Iris pigment epithelial cell (primary cell): Measurements from ENCODE around the gene WHRN.

ENCODE experiments used
- DNase-seq: peaks from one replicate; pipeline ENCODE4 v3.0.0-alpha.2; 2011; ENCODE audit warnings: low read depth

Gene WHRN

GRCh38 chr9:114421147-114421546 lies 84.1 kb downstream of the WHRN start:
- DNase-seq, result no peak

- DNase-seq, result no peak
Measured at GRCh38 chr9:114419796-114420195, 85.5 kb downstream of the WHRN start.

GRCh38 chr9:114418053-114418452 lies 87.2 kb downstream of the WHRN start:
- no peak for DNase-seq

DNA sequence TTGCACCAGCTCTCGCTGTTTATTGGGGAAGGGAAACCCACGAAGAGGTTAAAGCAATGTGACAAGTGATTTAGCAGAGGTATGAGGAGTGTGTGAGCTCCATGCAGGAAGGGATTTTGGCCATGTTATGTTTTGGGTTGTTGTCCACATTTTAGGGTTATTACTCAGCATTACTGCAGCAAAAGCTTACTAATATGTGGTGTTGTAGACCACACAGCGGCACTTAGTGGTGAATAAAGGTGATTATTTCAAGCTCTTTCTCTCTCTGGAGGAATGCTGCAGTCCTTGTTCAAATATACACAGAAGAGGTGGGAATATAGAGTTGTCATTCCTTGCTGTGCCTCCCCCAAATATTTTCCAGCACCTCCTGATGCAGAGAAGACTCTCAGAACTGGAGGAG lies 87.8 kb downstream of the WHRN start:
- peak; percentile 67 for DNase-seq

- DNase-seq, result no peak
Measured at GRCh38 chr9:114416906-114417305, 88.4 kb downstream of the WHRN start.

DNA sequence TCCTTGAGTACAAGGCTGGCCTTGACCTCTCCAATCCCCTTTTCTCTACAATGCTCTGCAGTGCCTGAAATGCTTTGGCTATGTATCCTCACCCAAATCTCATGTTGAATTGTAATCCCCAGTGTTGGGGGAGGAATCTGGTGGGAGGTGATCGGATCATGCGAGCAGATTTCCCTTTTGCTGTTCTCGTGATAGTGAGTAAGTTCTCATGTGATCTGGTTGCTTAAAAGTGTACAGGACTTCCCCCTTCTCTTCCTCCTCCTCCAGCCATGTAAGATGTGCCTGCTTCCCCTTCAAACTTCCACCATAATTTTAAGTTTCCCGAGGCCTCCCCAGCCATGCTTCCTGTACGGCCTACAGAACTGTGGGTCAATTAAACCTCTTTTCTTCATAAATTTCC lies 89.0 kb downstream of the WHRN start:
- no peak for DNase-seq

- DNase-seq, result no peak
Measured at GRCh38 chr9:114414346-114414745, 90.9 kb downstream of the WHRN start.

DNA sequence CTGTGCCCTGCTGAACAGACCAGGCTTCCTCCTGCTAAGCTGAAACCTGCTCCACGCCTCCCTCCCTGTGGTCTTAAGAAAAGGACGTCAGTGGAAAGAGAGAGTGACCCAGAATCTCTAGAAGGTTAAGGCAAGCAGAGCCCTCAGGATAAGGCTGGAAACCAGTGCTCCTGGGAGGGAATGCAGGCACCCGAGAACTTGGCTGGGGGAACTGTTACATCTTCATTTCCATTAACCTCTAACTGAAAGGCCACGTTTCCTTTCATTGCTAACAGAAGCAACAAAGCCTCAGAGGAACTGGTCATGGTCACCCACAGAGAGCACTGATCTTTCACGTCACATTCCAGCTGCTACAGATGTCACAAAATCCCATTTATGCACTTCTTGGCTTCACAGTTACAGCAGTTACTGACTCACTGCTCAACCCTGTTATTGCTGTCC lies 91.4 kb downstream of the WHRN start:
- peak; percentile 45 for DNase-seq

- no peak for DNase-seq
Measured at GRCh38 chr9:114412048-114412683, 93.1 kb downstream of the WHRN start.

DNA sequence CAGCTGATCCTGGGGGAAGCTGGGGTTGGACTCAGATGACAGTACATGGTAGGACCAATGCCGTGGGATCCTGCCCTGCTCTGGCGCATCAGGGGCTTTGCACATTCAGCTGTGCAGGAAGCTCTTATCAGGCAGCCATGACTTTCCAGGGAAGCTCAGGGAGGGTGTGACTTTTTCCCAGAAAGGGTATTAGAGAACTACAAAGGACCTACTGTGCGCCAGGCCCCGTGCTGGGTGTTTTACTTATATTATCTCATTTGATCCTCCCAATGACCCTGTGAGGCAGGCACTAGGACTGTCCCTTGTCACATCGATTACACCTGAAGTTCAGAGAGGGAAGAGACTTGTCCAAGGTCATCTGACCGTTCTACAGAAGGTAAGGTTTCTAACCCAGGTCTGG lies 93.8 kb downstream of the WHRN start:
- no peak for DNase-seq

- DNase-seq, result no peak
Measured at GRCh38 chr9:114410910-114411309, 94.4 kb downstream of the WHRN start.

DNA sequence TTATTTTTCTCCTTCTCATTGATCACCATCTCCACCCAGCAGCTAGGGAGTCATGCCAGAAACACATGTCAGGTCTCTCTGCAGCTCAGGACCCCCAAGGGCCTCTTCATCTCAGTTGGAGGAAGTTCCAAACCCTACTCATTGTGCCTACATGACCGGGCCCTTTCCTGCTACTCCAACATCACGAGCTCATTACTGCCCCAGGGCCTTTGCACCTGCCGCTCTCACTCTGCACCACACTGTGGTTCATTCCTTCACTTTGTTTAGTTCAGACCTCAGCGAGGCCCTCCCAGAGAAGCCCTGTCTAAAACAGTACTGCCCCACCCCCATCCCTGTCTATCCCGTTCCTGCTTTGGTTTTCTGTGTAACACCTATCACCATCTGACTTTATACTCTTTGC lies 95.4 kb downstream of the WHRN start:
- no peak for DNase-seq

DNA sequence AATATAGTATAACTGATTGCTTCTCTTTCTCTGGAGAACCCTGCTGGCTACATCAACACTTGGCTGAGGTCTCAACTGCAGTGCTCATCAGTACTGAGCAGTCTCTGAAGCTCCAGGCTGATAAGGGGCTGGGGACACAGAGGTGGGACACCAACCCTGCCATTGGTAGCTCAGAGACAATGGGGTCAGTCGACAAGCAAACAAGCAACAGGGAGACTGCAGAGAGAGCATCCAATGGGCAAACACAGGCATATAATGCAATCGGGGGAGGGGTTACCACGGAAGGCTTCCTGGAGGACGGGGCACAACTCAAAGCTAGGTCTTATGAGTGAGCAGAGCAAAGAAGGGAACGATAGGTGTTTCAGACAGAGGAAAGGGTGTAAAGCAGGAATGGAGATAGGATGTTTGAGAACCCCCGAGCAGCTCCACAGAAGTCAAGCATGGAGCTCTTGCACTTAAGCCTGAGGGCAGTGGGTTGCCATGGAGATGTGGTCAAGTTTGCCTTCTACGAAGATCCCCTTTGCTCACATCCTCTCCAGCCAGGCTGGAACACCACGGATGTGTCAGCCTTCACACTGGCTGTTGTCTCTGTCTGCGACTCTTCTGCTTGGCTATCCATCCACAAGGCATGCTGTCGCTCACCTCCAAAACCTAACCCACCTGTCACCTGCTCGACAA lies 96.0 kb downstream of the WHRN start:
- DNase-seq, result peak; percentile 71

DNA sequence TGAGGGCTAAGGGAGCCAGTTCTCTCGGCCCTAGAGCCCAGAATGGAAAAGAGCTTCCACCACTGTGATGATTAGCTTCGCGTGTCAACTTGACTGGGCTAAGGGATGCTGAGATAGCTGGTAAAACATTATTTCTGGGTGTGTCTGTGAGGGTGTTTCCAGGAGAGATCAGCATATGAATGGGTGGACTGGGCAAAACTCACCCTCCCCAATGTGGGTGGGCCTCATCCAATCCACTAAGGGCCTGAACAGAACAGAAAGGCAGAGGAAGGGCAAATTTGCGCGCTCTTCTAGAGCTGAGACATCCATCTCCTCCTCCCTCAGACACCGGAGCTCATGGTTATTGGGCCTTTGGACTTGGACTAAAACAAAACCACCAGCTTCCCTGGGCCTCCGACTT lies 96.6 kb downstream of the WHRN start:
- no peak for DNase-seq

GRCh38 chr9:114407889-114408288 lies 97.4 kb downstream of the WHRN start:
- no peak for DNase-seq

DNA sequence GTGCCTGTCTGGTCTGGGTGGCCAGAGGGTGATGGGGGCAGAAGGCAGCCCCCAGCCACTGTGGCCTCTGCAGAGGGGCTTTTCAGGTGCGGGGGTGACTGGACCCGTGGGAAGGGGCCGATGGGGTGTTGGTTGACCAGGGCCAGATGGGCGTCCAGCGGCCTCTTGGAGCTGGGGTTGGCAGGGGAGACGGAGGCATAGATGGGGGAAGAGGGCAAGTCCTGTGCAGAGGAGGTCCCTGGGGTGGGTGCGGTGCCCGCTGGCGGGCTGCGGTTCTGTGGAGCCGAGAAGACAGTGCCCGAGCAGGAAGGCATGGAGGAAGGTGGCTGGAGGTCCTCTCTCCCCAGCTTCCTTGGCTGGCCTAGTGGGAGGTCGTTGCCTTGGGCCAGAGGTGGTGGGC lies 98.8 kb downstream of the WHRN start:
- no peak for DNase-seq

GRCh38 chr9:114405294-114406034 lies 99.8 kb downstream of the WHRN start:
- DNase-seq, result peak; percentile 75

GRCh38 chr9:114404531-114404930 lies 100.7 kb downstream of the WHRN start:
- DNase-seq, result no peak

GRCh38 chr9:114403153-114403756 lies 102.0 kb downstream of the WHRN start:
- DNase-seq, result no peak

DNA sequence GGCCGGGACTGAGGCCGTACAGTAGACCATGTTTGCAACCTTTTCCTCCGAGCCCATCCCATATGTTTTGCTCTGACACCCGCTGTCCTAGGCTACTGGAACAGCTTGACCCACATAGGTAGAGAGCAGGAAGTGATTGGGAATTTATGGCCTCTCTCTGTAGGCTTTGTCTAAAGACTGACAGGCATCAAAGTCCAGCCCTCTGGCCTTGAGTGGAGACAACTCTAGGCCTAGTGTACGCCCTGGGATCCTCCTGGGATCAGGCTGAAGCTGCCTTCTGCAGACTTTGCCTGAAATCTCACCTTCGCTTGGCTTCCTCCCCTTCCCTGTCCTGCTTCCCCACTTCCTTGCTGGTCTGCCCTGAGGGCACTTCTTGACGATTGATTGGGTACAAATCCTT lies 103.9 kb downstream of the WHRN start:
- no peak for DNase-seq

- DNase-seq, result no peak
Measured at GRCh38 chr9:114400772-114401171, 104.5 kb downstream of the WHRN start.

GRCh38 chr9:114400219-114400618 lies 105.1 kb downstream of the WHRN start:
- no peak for DNase-seq

- DNase-seq, result no peak
Measured at GRCh38 chr9:114399381-114399780, 105.9 kb downstream of the WHRN start.
